Measurements from ENCODE around the gene ADGRL3. TPM values are rescaled to one million over a fixed set of nuclear protein-coding genes. Genes with fewer than 3 reads are reported as not detected.

The ADGRL3 gene
- total and polyA plus RNA-seq, 2 donors (not counting 1 experiment from before 2014, with no cell fraction given) = under 0.01 to 0.05 TPM

DNA sequence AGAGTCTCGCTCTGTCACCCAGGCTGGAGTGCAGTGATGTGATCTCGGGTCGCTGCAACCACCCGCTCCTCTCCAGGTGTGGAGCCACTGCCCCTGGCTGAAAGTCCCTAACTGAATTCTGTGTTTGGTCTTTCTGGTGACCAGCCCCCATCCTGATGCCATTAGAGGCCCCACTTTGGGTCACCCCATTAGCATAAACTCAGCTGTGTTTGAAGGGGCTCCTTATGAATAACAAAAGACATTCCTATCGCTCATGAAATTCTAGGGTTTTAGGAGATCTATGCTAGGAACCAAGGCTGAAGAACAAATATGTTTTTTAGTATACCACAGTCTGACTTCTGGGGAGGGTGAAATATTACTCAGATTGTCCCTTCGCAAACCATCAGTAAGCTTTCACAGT is 652.9 kb downstream of the ADGRL3 start:
- Histone ChIP-seq H3K9me3 (ENCODE audit: control insufficient read depth, insufficient read depth, low read depth, low read length) (no peaks in the 10 kb centered on the region), H3K9ac (ENCODE audit: insufficient read depth, low read length) (no peak overlapping the region), H3K27ac (ENCODE audit: insufficient read depth, low read length) (no peak overlapping the region), H3K36me3 (ENCODE audit: control insufficient read depth, insufficient read depth, low read length) (no peaks in the 10 kb centered on the region), H4K20me1 (ENCODE audit: control insufficient read depth, extremely low read depth, insufficient read depth, low read length) (no peaks in the 10 kb centered on the region), H3K4me2 (ENCODE audit: extremely low read depth, insufficient read depth, low read length) (no peak overlapping the region), H2AFZ (ENCODE audit: low read length) (no peak overlapping the region), H3K4me3 (replicated peaks in 1 of 4; ENCODE audit: control extremely low read depth in 1 of 4, insufficient read depth in 1 of 4, low read depth in 3 of 4, low read length in 4 of 4) (no peak overlapping the region), H3K27me3 (ENCODE audit: control insufficient read depth, insufficient read depth, low read length) (no peaks in the 10 kb centered on the region), H3K79me2 (ENCODE audit: control insufficient read depth, insufficient read depth, low read length) (no peaks in the 10 kb centered on the region), H3K4me1 (ENCODE audit: control insufficient read depth, extremely low read depth, insufficient read depth, low read length) (no peaks in the 10 kb centered on the region)
- TF ChIP-seq, protein P1, sequence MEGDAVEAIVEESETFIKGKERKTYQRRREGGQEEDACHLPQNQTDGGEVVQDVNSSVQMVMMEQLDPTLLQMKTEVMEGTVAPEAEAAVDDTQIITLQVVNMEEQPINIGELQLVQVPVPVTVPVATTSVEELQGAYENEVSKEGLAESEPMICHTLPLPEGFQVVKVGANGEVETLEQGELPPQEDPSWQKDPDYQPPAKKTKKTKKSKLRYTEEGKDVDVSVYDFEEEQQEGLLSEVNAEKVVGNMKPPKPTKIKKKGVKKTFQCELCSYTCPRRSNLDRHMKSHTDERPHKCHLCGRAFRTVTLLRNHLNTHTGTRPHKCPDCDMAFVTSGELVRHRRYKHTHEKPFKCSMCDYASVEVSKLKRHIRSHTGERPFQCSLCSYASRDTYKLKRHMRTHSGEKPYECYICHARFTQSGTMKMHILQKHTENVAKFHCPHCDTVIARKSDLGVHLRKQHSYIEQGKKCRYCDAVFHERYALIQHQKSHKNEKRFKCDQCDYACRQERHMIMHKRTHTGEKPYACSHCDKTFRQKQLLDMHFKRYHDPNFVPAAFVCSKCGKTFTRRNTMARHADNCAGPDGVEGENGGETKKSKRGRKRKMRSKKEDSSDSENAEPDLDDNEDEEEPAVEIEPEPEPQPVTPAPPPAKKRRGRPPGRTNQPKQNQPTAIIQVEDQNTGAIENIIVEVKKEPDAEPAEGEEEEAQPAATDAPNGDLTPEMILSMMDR (conservative IDR thresholded peaks at IDR 0.05 in 1 of 2, IDR thresholded peaks at IDR 0.05 in 1 of 2; ENCODE audit: low read depth in 1 of 2, low read length in 2 of 2) = no peak
- no peak for TF ChIP-seq EZH2 (IDR thresholded peaks at IDR 0.05; ENCODE audit: low read length, missing control alignments)
- no peak for DNase-seq (ENCODE audit: low read depth in 2 of 2)

DNA sequence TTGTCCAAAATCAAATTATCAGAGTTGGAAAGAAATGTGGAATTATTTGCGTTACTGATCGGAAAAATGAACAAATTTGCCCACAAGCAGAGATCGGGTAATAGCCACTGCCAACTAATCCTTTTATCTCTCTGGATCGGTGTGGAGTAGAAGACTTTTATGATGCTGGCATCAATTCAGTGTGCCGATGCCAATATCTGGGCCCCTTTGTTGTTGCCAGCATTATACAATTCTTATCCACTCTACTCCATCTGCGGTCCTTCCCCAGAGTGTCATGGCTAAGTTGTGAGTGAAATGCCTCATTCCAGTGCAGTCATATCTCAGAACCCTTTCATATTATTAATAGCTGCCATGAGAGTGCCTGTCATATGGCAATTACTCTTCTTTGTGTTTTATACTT is 660.2 kb downstream of the ADGRL3 start:
- TF ChIP-seq EZH2 (IDR thresholded peaks at IDR 0.05; ENCODE audit: low read length, missing control alignments) = no peak
- TF ChIP-seq, protein P1 (conservative IDR thresholded peaks at IDR 0.05 in 1 of 2, IDR thresholded peaks at IDR 0.05 in 1 of 2; ENCODE audit: low read depth in 1 of 2, low read length in 2 of 2) = no peak
- no peaks in the 10 kb centered on the region for H3K36me3 ChIP-seq (ENCODE audit: control insufficient read depth, insufficient read depth, low read length)
- no peaks in the 10 kb centered on the region for H3K9me3 ChIP-seq (ENCODE audit: control insufficient read depth, insufficient read depth, low read depth, low read length)
- H3K27ac ChIP-seq (ENCODE audit: insufficient read depth, low read length) = no peak overlapping the region
- no peak overlapping the region for H3K9ac ChIP-seq (ENCODE audit: insufficient read depth, low read length)
- no peak overlapping the region for H3K4me2 ChIP-seq (ENCODE audit: extremely low read depth, insufficient read depth, low read length)
- no peaks in the 10 kb centered on the region for H4K20me1 ChIP-seq (ENCODE audit: control insufficient read depth, extremely low read depth, insufficient read depth, low read length)
- no peaks in the 10 kb centered on the region for H3K4me1 ChIP-seq (ENCODE audit: control insufficient read depth, extremely low read depth, insufficient read depth, low read length)
- no peak for DNase-seq (ENCODE audit: low read depth in 2 of 2)
- H2AFZ ChIP-seq (ENCODE audit: low read length) = no peak overlapping the region
- H3K79me2 ChIP-seq (ENCODE audit: control insufficient read depth, insufficient read depth, low read length) = no peaks in the 10 kb centered on the region
- H3K4me3 ChIP-seq (replicated peaks in 1 of 4; ENCODE audit: control extremely low read depth in 1 of 4, insufficient read depth in 1 of 4, low read depth in 3 of 4, low read length in 4 of 4) = no peak overlapping the region
- no peaks in the 10 kb centered on the region for H3K27me3 ChIP-seq (ENCODE audit: control insufficient read depth, insufficient read depth, low read length)

DNA sequence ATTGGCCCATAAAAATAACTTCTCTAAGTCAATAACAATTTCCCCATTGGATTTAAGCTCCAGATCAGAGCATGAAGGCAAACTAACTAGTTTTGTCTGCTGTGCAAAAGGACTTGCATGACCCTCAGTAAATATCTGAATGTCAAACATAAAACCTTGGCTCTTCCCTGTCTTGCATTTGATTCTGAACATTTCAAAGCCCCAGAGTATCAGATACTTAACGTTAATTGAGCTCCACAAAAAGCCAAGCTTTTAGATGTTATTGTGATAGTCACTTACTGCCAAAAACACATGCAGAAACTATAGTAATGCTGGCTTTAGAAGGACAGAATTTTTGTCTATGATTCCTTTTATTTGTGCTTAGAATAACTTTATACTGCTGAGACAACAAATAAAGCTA is 664.2 kb downstream of the ADGRL3 start:
- Histone ChIP-seq H3K4me3 (replicated peaks in 1 of 4; ENCODE audit: control extremely low read depth in 1 of 4, insufficient read depth in 1 of 4, low read depth in 3 of 4, low read length in 4 of 4) (no peak overlapping the region), H4K20me1 (ENCODE audit: control insufficient read depth, extremely low read depth, insufficient read depth, low read length) (no peaks in the 10 kb centered on the region), H2AFZ (ENCODE audit: low read length) (no peak overlapping the region), H3K79me2 (ENCODE audit: control insufficient read depth, insufficient read depth, low read length) (no peaks in the 10 kb centered on the region), H3K9me3 (ENCODE audit: control insufficient read depth, insufficient read depth, low read depth, low read length) (no peaks in the 10 kb centered on the region), H3K4me1 (ENCODE audit: control insufficient read depth, extremely low read depth, insufficient read depth, low read length) (no peaks in the 10 kb centered on the region), H3K36me3 (ENCODE audit: control insufficient read depth, insufficient read depth, low read length) (no peaks in the 10 kb centered on the region), H3K27ac (ENCODE audit: insufficient read depth, low read length) (no peak overlapping the region), H3K4me2 (ENCODE audit: extremely low read depth, insufficient read depth, low read length) (no peak overlapping the region), H3K27me3 (ENCODE audit: control insufficient read depth, insufficient read depth, low read length) (no peaks in the 10 kb centered on the region), H3K9ac (ENCODE audit: insufficient read depth, low read length) (no peak overlapping the region)
- no peak for DNase-seq (ENCODE audit: low read depth in 2 of 2)
- no peak for TF ChIP-seq EZH2 (IDR thresholded peaks at IDR 0.05; ENCODE audit: low read length, missing control alignments)
- TF ChIP-seq, protein P1 (conservative IDR thresholded peaks at IDR 0.05 in 1 of 2, IDR thresholded peaks at IDR 0.05 in 1 of 2; ENCODE audit: low read depth in 1 of 2, low read length in 2 of 2) = no peak
